Gastrocnemius medialis (tissue), 4 donors: ENCODE results near the gene P4HA1. TPM values are rescaled to one million over a fixed set of nuclear protein-coding genes. Genes with fewer than 3 reads are reported as not detected.
A peak's percentile ranks its signal among the peaks of the same experiment; 100 is the strongest.

Experiments
- ATAC-seq, 2 donors: fragments of 150-250 bp; one replicate each; pipeline ENCODE4 v1.9.1; 2016
- DNase-seq, 2 donors: peaks; one replicate each; pipeline ENCODE4 v3.0.0-alpha.2; 2019
- H3K27ac ChIP-seq, 4 donors: fragments of 200-600 bp; sonication (generic); 1 replicate in 1 of 4; 2 replicates in 3 of 4; pipeline ENCODE4 v1.5.1; 2016 to 2018; ENCODE audit warnings: mild to moderate bottlenecking in 2 of 4, moderate library complexity in 1 of 4
- H3K27me3 ChIP-seq, 3 donors: fragments of 200-600 bp; sonication (generic) in 2 of 3; 1 replicate in 1 of 3; 2 replicates in 2 of 3; pipeline versions ENCODE4 v1.5.1 to v1.6.0; 2016 to 2019; ENCODE audit warnings: mild to moderate bottlenecking in 1 of 3, moderate library complexity in 1 of 3
- H3K36me3 ChIP-seq, 2 donors: fragments of 200-600 bp; sonication (generic) in 1 of 2; one replicate each; pipeline ENCODE4 v1.5.1; 2017 to 2018
- H3K4me1 ChIP-seq, 2 donors: fragments of 200-600 bp; sonication (generic) in 1 of 2; one replicate each; pipeline ENCODE4 v1.5.1; 2016 to 2017; ENCODE audit warnings: mild to moderate bottlenecking in 2 of 2
- H3K4me3 ChIP-seq, 4 donors: fragments of 200-600 bp; sonication (generic) in 3 of 4; 1 replicate in 1 of 4; 2 replicates in 3 of 4; pipeline ENCODE4 v1.5.1; 2016 to 2019; ENCODE audit warnings: mild to moderate bottlenecking in 2 of 4
- H3K9me3 ChIP-seq, 3 donors: fragments of 200-600 bp; sonication (generic) in 2 of 3; 1 replicate in 1 of 3; 2 replicates in 2 of 3; pipeline ENCODE4 v1.5.1; 2016 to 2019
- CTCF ChIP-seq, 5 experiments: fragments of 450-650 bp in 3 of 5; fragments of 200-600 bp in 2 of 5; sonication (generic) in 2 of 5; IDR thresholded peaks in 4 of 5; conservative IDR thresholded peaks in 1 of 5; 1 replicate in 4 of 5; 2 replicates in 1 of 5; pipeline ENCODE4 v1.5.1; 2016 to 2019; ENCODE audit warnings: antibody characterized with exemption in 5 of 5, mild to moderate bottlenecking in 3 of 5, moderate library complexity in 3 of 5
- POLR2A ChIP-seq, 2 donors: fragments of 450-650 bp; IDR thresholded peaks; one replicate each; pipeline ENCODE4 v1.6.1; 2017; ENCODE audit warnings: antibody characterized with exemption in 2 of 2, mild to moderate bottlenecking in 2 of 2, moderate library complexity in 2 of 2
- in situ Hi-C, 4 donors: fragments of 200-750 bp; cut with MboI; loops; one replicate each; pipeline versions ENCODE4 v1.15.0 to v1.8.0; 2017; ENCODE audit warnings: low sequenced_read_pairs in 4 of 4
- intact Hi-C: fragments of 100-400 bp; cut with DNase I; formaldehyde crosslinking; loops from one replicate; pipeline ENCODE4 v1.15.1; 2023; ENCODE audit warnings: low total_unique reads
- total RNA-seq, 4 donors: library from RNA; depleted of rRNA; stranded (reverse); fragments of >200 nt; gene quantifications; one replicate each; pipeline versions ENCODE4 v1.1.0 to v1.2.3, GENCODE V29; 2016

Gene P4HA1
- total RNA-seq: 100 to 1,000 TPM in 3 of 4 donors, 10 to 100 TPM in 1; 65.3 to 348 (median 217) TPM

- intact Hi-C loops (loop anchor here (1.0 to 5.0 kb wide), 5 partner anchors 14 to 156 kb away; partner anchors contain the start of genes ECD, FAM149B1, MRPS16 and NUDT13), in situ Hi-C loops (loop anchor here in 2 of 4 donors (10.0 kb wide), 1 partner anchor 68 kb away; the partner anchor contains the start of genes ECD (in 2 of the 2) and FAM149B1 (in 2 of the 2))
- Histone ChIP-seq H3K27ac (peak within 1 kb of the TSS; percentile 91 to 100 (median 96)), H3K4me3 (peak within 1 kb of the TSS; percentile 83 to 99 (median 94)), H3K9me3 (no peaks in the 10 kb centered on the region), H3K36me3 (no peaks in the 10 kb centered on the region), H3K4me1 (peaks cover 53% of the 10 kb centered on the region in 2 donors), H3K27me3 (no peaks in the 10 kb centered on the region)
- peak; percentile 79 to 82 for ATAC-seq
- peak; percentile 98 to 99 for DNase-seq
- TF ChIP-seq CTCF (IDR thresholded peaks at IDR 0.05 in 4 of 5, conservative IDR thresholded peaks at IDR 0.05 in 1 of 5) (peak; percentile 70 to 89 (median 78)), POLR2A (IDR thresholded peaks at IDR 0.05) (peak; percentile 98 to 99)
Observed at GRCh38 chr10:73096449-73097304, at the start of gene P4HA1. Gene P4HA1 (minus strand): TSS chr10:73096866. CDS start chr10:73074883, 21,983 bp downstream.

- H3K9me3 ChIP-seq: no peaks in the 10 kb centered on the region
- no peak overlapping the region for H3K4me3 ChIP-seq
- in situ Hi-C loops: no loop called here
- no peaks in the 10 kb centered on the region for H3K27me3 ChIP-seq
- H3K27ac ChIP-seq: no peak overlapping the region
- H3K4me1 ChIP-seq: no peaks in the 10 kb centered on the region
- ATAC-seq (no peak), DNase-seq (no peak)
- H3K36me3 ChIP-seq: peaks cover 0 to 94% of the 10 kb centered on the region in 2 donors
- TF ChIP-seq POLR2A (IDR thresholded peaks at IDR 0.05) (no peak), CTCF (IDR thresholded peaks at IDR 0.05 in 4 of 5, conservative IDR thresholded peaks at IDR 0.05 in 1 of 5) (no peak)
- intact Hi-C loops: no loop called here
Observed at GRCh38 chr10:73141603-73142002, 44.9 kb upstream of the P4HA1 start.

GRCh38 chr10:73139251-73139650 is 42.6 kb upstream of the P4HA1 start:
- intact Hi-C loops (no loop called here), in situ Hi-C loops (no loop called here)
- H3K4me3 ChIP-seq: no peak overlapping the region
- peaks cover under 1 to 94% of the 10 kb centered on the region in 2 donors for H3K36me3 ChIP-seq
- TF ChIP-seq POLR2A (IDR thresholded peaks at IDR 0.05): no peak
- no peak for TF ChIP-seq CTCF (IDR thresholded peaks at IDR 0.05 in 4 of 5, conservative IDR thresholded peaks at IDR 0.05 in 1 of 5)
- DNase-seq (no peak), ATAC-seq (no peak)
- no peaks in the 10 kb centered on the region for H3K4me1 ChIP-seq
- H3K27me3 ChIP-seq: no peaks in the 10 kb centered on the region
- no peaks in the 10 kb centered on the region for H3K9me3 ChIP-seq
- no peak overlapping the region for H3K27ac ChIP-seq

GRCh38 chr10:73136627-73137026 is 40.0 kb upstream of the P4HA1 start:
- Histone ChIP-seq H3K27ac (no peak overlapping the region), H3K4me3 (no peak overlapping the region), H3K9me3 (no peaks in the 10 kb centered on the region), H3K27me3 (no peaks in the 10 kb centered on the region), H3K36me3 (peaks cover 6 to 94% of the 10 kb centered on the region in 2 donors), H3K4me1 (no peaks in the 10 kb centered on the region)
- TF ChIP-seq CTCF (IDR thresholded peaks at IDR 0.05 in 4 of 5, conservative IDR thresholded peaks at IDR 0.05 in 1 of 5): no peak
- TF ChIP-seq POLR2A (IDR thresholded peaks at IDR 0.05): no peak
- in situ Hi-C loops: no loop called here
- intact Hi-C loops: no loop called here
- no peak for DNase-seq
- ATAC-seq: no peak
